Measurements from ENCODE around the gene WNT7B. TPM values are rescaled to one million over a fixed set of nuclear protein-coding genes. Genes with fewer than 3 reads are reported as not detected.

The WNT7B gene
- polyA plus RNA-seq, 1 of the 3 experiments (the other 2 are of a cell fraction), result 0.13 TPM

DNA sequence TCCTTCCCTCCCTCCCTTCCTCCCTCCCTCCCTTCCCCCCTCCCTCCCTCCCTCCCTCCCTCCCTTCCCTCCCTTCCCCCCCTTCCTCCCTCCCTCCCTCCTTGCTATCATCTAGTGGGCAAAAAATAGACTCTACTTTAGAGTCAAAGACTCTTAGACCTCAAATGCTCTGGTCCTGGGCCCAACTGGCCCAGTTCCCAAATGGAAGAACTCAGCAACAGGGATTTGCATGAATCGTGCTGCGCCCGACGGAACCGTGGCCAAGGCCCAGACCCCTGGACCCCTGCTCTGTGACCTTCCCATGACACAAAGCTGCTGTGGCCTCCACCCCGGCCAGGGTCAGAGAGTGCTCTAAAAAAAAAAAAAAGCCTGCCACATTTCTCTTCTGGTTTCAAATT lies 97.4 kb downstream of the WNT7B start:
- H3K9me2 ChIP-seq, result no peaks in the 10 kb centered on the region
- WGBS (ENCODE audit: low lambda C conversion rate), result 98% methylated on average over 6 of the region's 6 CpGs
- peaks cover 0 to 4% of the 10 kb centered on the region in 2 experiments; a peak in 1 of 4 replicates for H3K4me1 ChIP-seq (ENCODE audit: control insufficient read depth in 1 of 2, insufficient read depth in 2 of 2, low read depth in 1 of 2, low read length in 1 of 2)
- no peaks in the 10 kb centered on the region for H3K79me2 ChIP-seq (ENCODE audit: insufficient read depth)
- no peak overlapping the region for H2AFZ ChIP-seq (ENCODE audit: low read depth)
- H3K27ac ChIP-seq (ENCODE audit: low read depth in 2 of 2, low read length in 1 of 2), result no peak overlapping the region
- no peak overlapping the region for H3K4me3 ChIP-seq (ENCODE audit: low read depth in 2 of 2, low read length in 1 of 2)
- no peaks in the 10 kb centered on the region for H3K27me3 ChIP-seq (ENCODE audit: insufficient read depth)
- no peaks in the 10 kb centered on the region for H4K20me1 ChIP-seq (ENCODE audit: insufficient read depth)
- ChIA-PET POLR2A (no interaction called here), CTCF (interaction anchor here (3.2 kb wide), 1 partner anchor 16 kb away, joined by 21 read pairs; no protein-coding TSS in a partner anchor)
- H3F3A ChIP-seq (replicated peaks; ENCODE audit: insufficient read depth), result no peaks in the 10 kb centered on the region
- no peak for DNase-seq
- TF ChIP-seq EP300 (IDR thresholded peaks at IDR 0.05; ENCODE audit: borderline replicate concordance in 1 of 2, low read depth in 1 of 2, low read length in 1 of 2), result no peak
- no peak for TF ChIP-seq TEAD4 (IDR thresholded peaks at IDR 0.05; ENCODE audit: borderline replicate concordance, insufficient read depth)
- TF ChIP-seq RCOR1 (IDR thresholded peaks at IDR 0.05; ENCODE audit: low read length), result no peak
- no peaks in the 10 kb centered on the region for H3K36me3 ChIP-seq (replicated peaks in 1 of 2; ENCODE audit: control insufficient read depth in 1 of 2, insufficient read depth in 2 of 2, low read length in 1 of 2)
- no peaks in the 10 kb centered on the region for H3K9me3 ChIP-seq
- no peak overlapping the region for H3K9ac ChIP-seq
- no peak overlapping the region for H3K4me2 ChIP-seq

DNA sequence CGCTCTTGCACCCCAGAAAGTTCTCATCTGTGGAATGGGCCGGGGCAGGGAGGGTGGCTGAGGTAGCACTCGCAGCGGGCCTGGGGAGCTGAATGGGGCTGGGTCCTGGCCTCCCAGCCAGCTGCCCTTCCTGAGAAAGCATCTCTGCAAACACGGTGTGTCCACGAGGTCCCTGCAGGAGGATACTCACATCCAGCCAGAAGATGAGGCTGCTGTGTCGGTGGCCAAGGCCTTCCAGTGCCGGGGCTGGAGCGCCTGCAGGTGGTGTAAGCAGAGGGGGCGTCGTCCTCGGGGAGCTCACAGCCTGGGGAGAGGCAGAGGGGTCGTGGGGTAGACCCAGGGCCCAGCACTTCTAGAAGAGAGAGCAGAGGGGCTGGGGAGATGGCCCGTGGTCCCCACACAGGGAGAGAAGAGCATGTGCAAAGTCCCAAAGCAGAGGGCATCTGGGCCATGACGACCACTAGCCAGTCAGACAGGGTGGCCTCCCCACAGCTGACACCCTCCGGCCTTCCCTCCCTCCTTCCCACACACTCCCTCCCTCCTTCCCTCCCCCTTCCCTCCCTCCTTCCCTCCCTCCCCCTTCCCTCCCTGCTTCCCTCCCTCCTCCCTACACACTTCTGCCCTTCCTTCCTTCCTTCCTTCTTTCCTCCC lies 97.9 kb downstream of the WNT7B start:
- DNase-seq, result no peak
- Histone ChIP-seq H3K4me1 (ENCODE audit: control insufficient read depth in 1 of 2, insufficient read depth in 2 of 2, low read depth in 1 of 2, low read length in 1 of 2) (no peaks in the 10 kb centered on the region; a peak in 1 of 4 replicates), H3K9me3 (no peaks in the 10 kb centered on the region), H3K9me2 (no peaks in the 10 kb centered on the region), H3K36me3 (replicated peaks in 1 of 2; ENCODE audit: control insufficient read depth in 1 of 2, insufficient read depth in 2 of 2, low read length in 1 of 2) (no peaks in the 10 kb centered on the region), H2AFZ (ENCODE audit: low read depth) (no peak overlapping the region), H3K4me2 (no peak overlapping the region), H3K27me3 (ENCODE audit: insufficient read depth) (no peaks in the 10 kb centered on the region), H3K9ac (no peak overlapping the region), H3F3A (replicated peaks; ENCODE audit: insufficient read depth) (no peaks in the 10 kb centered on the region), H3K79me2 (ENCODE audit: insufficient read depth) (no peaks in the 10 kb centered on the region), H4K20me1 (ENCODE audit: insufficient read depth) (no peaks in the 10 kb centered on the region), H3K27ac (ENCODE audit: low read depth in 2 of 2, low read length in 1 of 2) (no peak overlapping the region), H3K4me3 (ENCODE audit: low read depth in 2 of 2, low read length in 1 of 2) (no peak overlapping the region)
- ChIA-PET POLR2A (no interaction called here), CTCF (interaction anchor here (0.8 to 3.2 kb wide), 2 partner anchors 10 to 16 kb away, joined by 3 to 21 read pairs; no protein-coding TSS in a partner anchor)
- no peak for TF ChIP-seq RCOR1 (IDR thresholded peaks at IDR 0.05; ENCODE audit: low read length)
- WGBS (ENCODE audit: low lambda C conversion rate), result 69% methylated on average over 11 of the region's 16 CpGs

DNA sequence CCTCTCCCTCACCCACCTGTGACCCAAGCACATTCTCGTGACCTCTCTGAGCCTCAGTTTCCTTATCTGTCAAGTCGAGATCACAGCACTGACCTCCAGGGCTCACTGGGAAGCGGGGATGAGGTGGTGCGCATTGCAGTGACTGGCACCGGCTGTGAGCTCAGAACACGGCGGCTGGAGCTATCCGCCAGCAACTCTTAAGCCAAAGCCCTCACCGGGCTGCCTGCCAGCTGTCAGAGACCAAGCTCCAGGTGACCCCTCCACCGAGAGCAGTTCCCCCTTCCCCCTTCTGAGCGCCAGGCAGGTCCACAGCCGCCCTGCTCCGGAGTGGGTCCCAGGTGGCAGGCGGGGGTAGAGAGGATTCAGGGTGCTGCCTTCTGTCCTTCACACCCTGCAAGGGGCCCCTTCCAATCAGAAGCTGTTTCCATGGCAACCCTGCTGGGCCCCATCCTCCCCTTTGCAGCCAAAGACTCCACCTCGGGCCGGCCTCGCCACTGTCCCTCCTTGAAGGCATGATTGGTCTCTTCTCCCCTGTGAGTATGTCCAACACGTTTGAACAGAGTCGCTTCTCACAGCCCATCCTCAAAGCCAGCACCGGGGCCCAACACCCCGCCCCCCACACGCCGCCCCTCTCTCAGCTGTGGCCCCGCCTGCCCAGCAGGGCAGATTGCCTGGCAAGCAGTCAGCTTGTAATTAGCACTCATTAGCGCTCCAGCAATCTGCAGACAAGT lies 98.7 kb downstream of the WNT7B start:
- 75% methylated on average over 19 of the region's 25 CpGs for WGBS (ENCODE audit: low lambda C conversion rate)
- Histone ChIP-seq H3K4me3 (ENCODE audit: low read depth in 2 of 2, low read length in 1 of 2) (no peak overlapping the region), H3K36me3 (replicated peaks in 1 of 2; ENCODE audit: control insufficient read depth in 1 of 2, insufficient read depth in 2 of 2, low read length in 1 of 2) (no peaks in the 10 kb centered on the region), H3K9ac (no peak overlapping the region), H3K79me2 (ENCODE audit: insufficient read depth) (no peaks in the 10 kb centered on the region), H3K9me3 (peaks cover under 1% of the 10 kb centered on the region; the same call in 1 of the 2 replicates), H3K27me3 (ENCODE audit: insufficient read depth) (no peaks in the 10 kb centered on the region), H3K4me1 (ENCODE audit: control insufficient read depth in 1 of 2, insufficient read depth in 2 of 2, low read depth in 1 of 2, low read length in 1 of 2) (no peaks in the 10 kb centered on the region; a peak in 1 of 4 replicates), H3K27ac (ENCODE audit: low read depth in 2 of 2, low read length in 1 of 2) (no peak overlapping the region), H2AFZ (ENCODE audit: low read depth) (no peak overlapping the region), H3K4me2 (no peak overlapping the region), H3F3A (replicated peaks; ENCODE audit: insufficient read depth) (no peaks in the 10 kb centered on the region), H3K9me2 (no peaks in the 10 kb centered on the region), H4K20me1 (ENCODE audit: insufficient read depth) (no peaks in the 10 kb centered on the region)
- POLR2A ChIA-PET, result interaction anchor here (1.1 kb wide), 1 partner anchor 93 kb away, joined by 3 read pairs; no protein-coding TSS in a partner anchor
- CTCF ChIA-PET, result interaction anchor here (0.7 to 3.2 kb wide), 4 partner anchors 9 to 15 kb away, joined by 3 to 21 read pairs (median 4); no protein-coding TSS in a partner anchor
- TF ChIP-seq, protein P1, sequence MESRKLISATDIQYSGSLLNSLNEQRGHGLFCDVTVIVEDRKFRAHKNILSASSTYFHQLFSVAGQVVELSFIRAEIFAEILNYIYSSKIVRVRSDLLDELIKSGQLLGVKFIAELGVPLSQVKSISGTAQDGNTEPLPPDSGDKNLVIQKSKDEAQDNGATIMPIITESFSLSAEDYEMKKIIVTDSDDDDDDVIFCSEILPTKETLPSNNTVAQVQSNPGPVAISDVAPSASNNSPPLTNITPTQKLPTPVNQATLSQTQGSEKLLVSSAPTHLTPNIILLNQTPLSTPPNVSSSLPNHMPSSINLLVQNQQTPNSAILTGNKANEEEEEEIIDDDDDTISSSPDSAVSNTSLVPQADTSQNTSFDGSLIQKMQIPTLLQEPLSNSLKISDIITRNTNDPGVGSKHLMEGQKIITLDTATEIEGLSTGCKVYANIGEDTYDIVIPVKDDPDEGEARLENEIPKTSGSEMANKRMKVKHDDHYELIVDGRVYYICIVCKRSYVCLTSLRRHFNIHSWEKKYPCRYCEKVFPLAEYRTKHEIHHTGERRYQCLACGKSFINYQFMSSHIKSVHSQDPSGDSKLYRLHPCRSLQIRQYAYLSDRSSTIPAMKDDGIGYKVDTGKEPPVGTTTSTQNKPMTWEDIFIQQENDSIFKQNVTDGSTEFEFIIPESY (IDR thresholded peaks at IDR 0.05; ENCODE audit: borderline replicate concordance, low read depth), result no peak
- TF ChIP-seq RXRA (IDR thresholded peaks at IDR 0.05; ENCODE audit: borderline replicate concordance, low read depth), result no peak
- no peak for TF ChIP-seq NRF1 (IDR thresholded peaks at IDR 0.05; ENCODE audit: low read depth, low read length)
- TF ChIP-seq, protein P2, sequence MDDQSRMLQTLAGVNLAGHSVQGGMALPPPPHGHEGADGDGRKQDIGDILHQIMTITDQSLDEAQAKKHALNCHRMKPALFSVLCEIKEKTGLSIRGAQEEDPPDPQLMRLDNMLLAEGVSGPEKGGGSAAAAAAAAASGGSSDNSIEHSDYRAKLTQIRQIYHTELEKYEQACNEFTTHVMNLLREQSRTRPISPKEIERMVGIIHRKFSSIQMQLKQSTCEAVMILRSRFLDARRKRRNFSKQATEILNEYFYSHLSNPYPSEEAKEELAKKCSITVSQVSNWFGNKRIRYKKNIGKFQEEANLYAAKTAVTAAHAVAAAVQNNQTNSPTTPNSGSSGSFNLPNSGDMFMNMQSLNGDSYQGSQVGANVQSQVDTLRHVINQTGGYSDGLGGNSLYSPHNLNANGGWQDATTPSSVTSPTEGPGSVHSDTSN (IDR thresholded peaks at IDR 0.05), result no peak
- no peak for DNase-seq
